GM19099 (cell line): ENCODE data around the gene LZTFL1.

Source experiments
- POLR2A ChIP-seq: IDR thresholded peaks from 3 replicates; pipeline ENCODE4 v1.6.1; 2011; ENCODE audit warnings: low read depth; ENCODE audit not compliant: insufficient read length; ENCODE audit errors: extremely low read depth

LZTFL1 gene

DNA sequence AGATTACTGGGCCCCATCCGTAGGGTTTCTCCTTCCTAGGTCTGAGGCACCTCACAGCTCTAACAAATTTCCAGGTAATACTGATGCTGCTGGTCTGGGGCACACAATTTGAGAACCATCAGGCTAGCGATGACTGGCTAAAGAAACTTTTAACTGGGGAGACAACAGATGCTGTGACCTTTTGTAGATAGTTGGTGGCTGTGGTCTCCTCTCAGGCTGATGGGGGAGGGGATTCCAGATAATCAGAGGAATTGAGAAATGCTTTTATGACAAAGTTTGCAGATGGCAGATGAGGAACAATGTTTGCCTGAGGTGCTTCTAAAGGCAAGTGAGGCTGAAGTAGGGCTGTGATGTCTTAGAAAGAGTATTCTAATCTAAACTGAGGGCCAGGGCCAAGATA is 30.6 kb upstream of the LZTFL1 start:
- no peak for TF ChIP-seq POLR2A

DNA sequence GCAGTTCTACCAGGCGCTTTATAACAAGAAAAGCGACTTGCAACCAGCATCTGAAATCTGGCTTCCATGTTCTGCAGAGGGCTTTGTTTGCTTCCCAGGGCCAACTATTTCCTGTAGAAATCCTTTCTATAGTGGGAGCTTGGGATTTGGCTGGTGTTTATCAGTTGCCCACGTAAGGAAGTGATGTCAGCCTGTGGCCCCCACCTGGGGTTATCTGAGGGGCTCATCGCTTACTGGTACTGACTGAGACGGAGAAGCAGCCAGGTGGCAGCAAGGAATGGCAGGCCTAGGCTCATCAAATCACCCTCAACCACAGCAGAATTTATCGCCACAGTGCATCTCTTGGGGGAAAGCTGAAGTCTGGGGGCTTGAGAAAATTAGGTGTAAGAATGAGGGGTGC is 29.9 kb upstream of the LZTFL1 start:
- TF ChIP-seq POLR2A = no peak

DNA sequence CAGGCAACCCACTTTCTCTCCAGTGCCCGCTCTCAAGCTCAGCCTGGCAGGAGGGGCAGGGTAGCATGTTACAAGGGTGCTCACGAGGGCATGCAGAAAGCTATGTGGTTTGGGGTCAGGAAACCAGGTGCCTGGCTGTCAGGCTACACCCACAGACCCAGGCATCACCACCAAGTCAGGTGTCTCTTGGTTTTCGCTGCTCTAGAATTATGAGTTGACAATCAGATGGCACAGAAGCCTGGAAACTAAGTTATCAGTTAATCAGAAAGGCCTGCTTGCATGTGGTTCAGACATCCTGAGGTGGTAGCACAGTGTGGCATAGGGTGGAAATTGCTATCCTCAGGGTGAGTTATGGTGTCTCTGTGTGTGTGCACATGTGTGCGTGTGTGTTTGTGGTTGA is 28.2 kb upstream of the LZTFL1 start:
- no peak for TF ChIP-seq POLR2A

- TF ChIP-seq POLR2A = no peak
These were observed 27.7 kb upstream of the LZTFL1 start for GRCh38 chr3:45869638-45870037.

GRCh38 chr3:45868650-45869049 is 26.7 kb upstream of the LZTFL1 start:
- TF ChIP-seq POLR2A = no peak

- TF ChIP-seq POLR2A = no peak
These were observed 26.3 kb upstream of the LZTFL1 start for GRCh38 chr3:45868213-45868612.

DNA sequence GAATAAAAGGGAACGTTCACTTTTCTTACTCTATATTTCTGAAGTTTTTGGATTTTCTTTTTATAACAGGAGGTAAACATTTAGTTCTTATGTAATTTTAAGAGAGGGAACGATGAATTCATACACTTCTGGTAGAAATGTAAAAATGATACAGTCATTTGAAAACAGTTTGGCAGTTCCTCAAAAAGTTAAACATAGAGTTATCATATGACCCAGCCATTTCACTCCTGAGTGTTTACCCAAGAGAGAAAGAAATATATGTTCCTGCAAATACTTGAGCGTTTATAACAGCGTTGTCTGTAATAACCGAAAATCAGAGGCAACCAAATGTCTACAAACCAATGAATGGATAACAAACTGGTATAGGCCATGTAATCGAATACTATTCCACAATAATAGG is 23.6 kb upstream of the LZTFL1 start:
- no peak for TF ChIP-seq POLR2A

- no peak for TF ChIP-seq POLR2A
These were observed 23.0 kb upstream of the LZTFL1 start for GRCh38 chr3:45864760-45865519.

DNA sequence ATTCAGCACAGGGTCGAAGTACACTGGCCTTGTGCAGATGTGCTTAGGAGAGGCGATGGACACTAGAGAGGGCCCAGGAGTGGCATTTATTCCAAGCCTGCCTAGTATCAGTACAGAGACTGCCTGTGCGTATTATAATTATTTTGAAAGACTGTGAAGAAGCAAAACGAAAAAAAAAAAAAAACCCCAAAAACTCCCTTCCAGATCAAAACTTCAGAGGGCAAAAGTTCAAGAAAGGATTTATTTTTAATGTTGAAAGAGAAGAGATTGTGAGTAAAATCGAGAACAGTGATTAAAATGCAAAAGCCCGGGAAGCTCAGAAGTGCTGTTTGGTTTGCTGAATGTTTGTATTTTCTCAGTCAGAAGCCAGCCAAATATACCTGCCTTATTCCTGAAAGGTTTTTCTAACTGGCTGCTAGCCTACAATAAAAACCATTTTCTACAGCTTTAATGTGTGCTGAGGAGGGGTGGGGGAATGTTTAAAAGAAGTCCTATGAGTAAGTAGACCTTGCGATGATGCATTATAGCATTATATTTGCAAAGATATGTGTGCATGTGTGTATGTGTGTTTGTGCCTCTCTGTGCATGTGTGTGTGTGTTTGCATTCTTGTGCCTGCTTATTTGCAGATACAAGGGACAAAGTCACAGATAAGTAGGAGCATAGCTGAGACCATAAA is 19.3 kb upstream of the LZTFL1 start:
- TF ChIP-seq POLR2A = no peak

- no peak for TF ChIP-seq POLR2A
These were observed 18.6 kb upstream of the LZTFL1 start for GRCh38 chr3:45860481-45860880.

DNA sequence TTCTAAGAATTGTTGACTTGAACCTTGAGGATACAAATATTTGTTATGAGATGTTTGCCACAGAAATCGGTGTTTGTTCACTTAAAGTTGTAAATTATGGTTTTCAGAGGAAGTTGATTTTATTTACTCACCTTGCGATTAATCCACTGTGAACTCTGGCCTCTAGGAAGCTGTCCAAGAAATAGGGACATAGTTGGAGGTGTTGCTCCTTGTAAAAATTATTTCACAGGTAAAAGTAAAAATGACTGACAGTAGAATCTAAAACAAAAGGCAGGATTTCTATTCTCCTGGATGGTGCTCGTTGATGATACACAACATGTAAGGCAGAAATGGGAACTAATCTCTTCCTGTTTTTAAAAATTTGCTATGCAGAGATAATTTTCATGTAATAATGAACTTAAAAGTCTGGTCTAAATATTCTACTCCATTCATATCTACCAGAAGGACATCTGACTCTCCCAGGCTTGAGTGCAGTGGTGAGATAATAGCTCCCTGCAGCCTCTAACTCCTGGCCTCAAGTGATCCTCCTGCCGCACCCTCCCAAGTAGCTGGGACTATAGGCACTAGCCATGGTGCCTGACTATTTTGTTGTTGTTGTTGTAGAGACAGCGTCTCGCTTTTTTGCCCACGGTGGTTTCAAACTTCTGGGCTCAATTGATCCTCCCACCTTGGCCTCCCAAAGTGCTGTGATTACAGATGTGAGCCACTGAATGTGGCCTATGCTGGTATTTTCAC is 17.1 kb upstream of the LZTFL1 start:
- TF ChIP-seq POLR2A = no peak

GRCh38 chr3:45852828-45853227 is 10.9 kb upstream of the LZTFL1 start:
- no peak for TF ChIP-seq POLR2A

GRCh38 chr3:45848392-45848791 is 6.5 kb upstream of the LZTFL1 start:
- TF ChIP-seq POLR2A = no peak

DNA sequence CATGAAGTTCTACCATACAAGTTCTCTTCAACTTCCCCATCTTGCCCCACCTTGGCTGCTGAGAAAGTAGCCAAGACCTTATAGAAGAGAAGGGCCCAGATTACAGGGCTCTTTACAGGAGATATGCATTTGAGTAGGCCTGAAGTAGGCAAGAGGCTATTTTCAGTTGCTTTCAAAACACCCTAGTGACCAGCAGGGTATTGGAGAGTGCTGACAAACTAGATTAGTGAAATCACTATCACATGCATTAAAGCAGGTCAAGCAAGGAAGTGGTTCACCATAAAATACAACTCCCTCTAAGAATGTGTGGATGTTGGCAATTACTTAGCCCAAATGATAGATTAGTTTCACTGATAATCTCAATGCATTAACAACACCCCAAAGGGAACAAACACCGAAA is 2.7 kb upstream of the LZTFL1 start:
- TF ChIP-seq POLR2A = no peak

DNA sequence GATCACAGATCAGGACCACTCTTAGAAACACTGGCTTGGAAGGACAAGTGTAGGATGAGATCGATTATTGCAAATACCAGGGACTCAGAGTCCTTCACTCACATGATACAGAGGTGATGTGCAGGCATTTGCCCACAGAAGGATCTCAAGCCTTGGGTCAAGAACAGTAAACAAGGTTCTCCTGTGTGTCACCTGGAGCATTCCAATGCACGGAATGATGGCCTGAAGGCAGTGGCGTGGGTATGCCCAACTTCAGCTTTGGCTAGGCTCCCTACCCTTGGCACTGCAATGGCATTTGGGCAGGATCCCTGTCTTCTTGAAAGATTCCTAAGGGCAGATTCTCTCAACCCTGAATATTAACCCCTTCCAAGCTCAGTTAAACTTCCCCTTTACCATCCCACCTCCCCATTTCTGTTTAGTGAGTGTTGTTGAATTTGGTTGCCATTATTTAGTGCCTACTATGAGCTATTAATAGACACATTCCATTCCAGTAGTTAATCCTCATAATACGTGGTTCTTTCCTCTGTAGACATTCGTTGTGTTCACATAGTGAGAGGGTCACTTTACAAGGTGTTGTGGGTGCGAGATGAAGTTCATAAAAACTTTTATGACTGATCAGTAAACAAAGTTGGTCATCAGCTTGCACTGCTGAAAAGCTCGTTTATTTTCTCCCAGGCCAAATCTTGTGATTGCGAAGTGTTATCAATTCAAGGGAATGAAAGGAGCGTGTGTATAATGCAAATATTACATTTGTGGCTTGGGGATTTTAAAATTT is 1.1 kb upstream of the LZTFL1 start:
- TF ChIP-seq POLR2A = no peak
